ENCODE data around the gene NUAK2.

The NUAK2 gene

GRCh38 chr1:205273551-205273982 is 48.0 kb downstream of the NUAK2 start:
- DNase-seq (ENCODE audit: low read depth), result no peak

GRCh38 chr1:205272536-205272935 is 49.0 kb downstream of the NUAK2 start:
- DNase-seq (ENCODE audit: low read depth), result no peak

GRCh38 chr1:205271745-205272144 is 49.8 kb downstream of the NUAK2 start:
- no peak for DNase-seq (ENCODE audit: low read depth)

GRCh38 chr1:205271277-205271676 is 50.3 kb downstream of the NUAK2 start:
- no peak for DNase-seq (ENCODE audit: low read depth)

- no peak for DNase-seq (ENCODE audit: low read depth)
Observed at GRCh38 chr1:205270764-205271163, 50.8 kb downstream of the NUAK2 start.

GRCh38 chr1:205270271-205270670 is 51.3 kb downstream of the NUAK2 start:
- no peak for DNase-seq (ENCODE audit: low read depth)

GRCh38 chr1:205269711-205270110 is 51.8 kb downstream of the NUAK2 start:
- DNase-seq (ENCODE audit: low read depth), result no peak

GRCh38 chr1:205268846-205269680 is 52.5 kb downstream of the NUAK2 start:
- no peak for DNase-seq (ENCODE audit: low read depth)

- no peak for DNase-seq (ENCODE audit: low read depth)
Observed at GRCh38 chr1:205267306-205267902, 54.1 kb downstream of the NUAK2 start.

- DNase-seq (ENCODE audit: low read depth), result no peak
Observed at GRCh38 chr1:205266611-205267305, 54.8 kb downstream of the NUAK2 start.

- no peak for DNase-seq (ENCODE audit: low read depth)
Observed at GRCh38 chr1:205263580-205264190, 57.9 kb downstream of the NUAK2 start.

GRCh38 chr1:205262731-205263171 is 58.8 kb downstream of the NUAK2 start:
- DNase-seq (ENCODE audit: low read depth), result no peak

GRCh38 chr1:205261946-205262691 is 59.4 kb downstream of the NUAK2 start:
- no peak for DNase-seq (ENCODE audit: low read depth)

- DNase-seq (ENCODE audit: low read depth), result no peak
Observed at GRCh38 chr1:205260948-205261732, 60.4 kb downstream of the NUAK2 start.

GRCh38 chr1:205259998-205260397 is 61.5 kb downstream of the NUAK2 start:
- no peak for DNase-seq (ENCODE audit: low read depth)

- DNase-seq (ENCODE audit: low read depth), result no peak
Observed at GRCh38 chr1:205259324-205259832, 62.2 kb downstream of the NUAK2 start.

- DNase-seq (ENCODE audit: low read depth), result no peak
Observed at GRCh38 chr1:205258719-205259118, 62.8 kb downstream of the NUAK2 start.

- no peak for DNase-seq (ENCODE audit: low read depth)
Observed at GRCh38 chr1:205258261-205258691, 63.3 kb downstream of the NUAK2 start.

GRCh38 chr1:205257735-205258134 is 63.8 kb downstream of the NUAK2 start:
- DNase-seq (ENCODE audit: low read depth), result no peak

GRCh38 chr1:205256951-205257625 is 64.5 kb downstream of the NUAK2 start:
- DNase-seq (ENCODE audit: low read depth), result no peak
